Prostate gland (tissue), 2 donors: ENCODE data around the gene SUMO1. TPM values are rescaled to one million over a fixed set of nuclear protein-coding genes. Genes with fewer than 3 reads are reported as not detected.

Experiments used
- DNase-seq: peaks from one replicate; pipeline ENCODE4 v3.0.0-alpha.2; 2019; ENCODE audit warnings: low spot score
- H3K27ac ChIP-seq, 2 donors: fragments of 200-600 bp; sonication (generic); 2 replicates each; pipeline ENCODE4 v1.5.1; 2017 to 2019
- H3K27me3 ChIP-seq: fragments of 200-600 bp; sonication (generic); replicated peaks from 2 replicates; pipeline ENCODE4 v1.5.1; 2019; ENCODE audit not compliant: insufficient read depth
- H3K36me3 ChIP-seq, 2 donors: fragments of 200-600 bp; sonication (generic); 1 replicate in 1 of 2; 2 replicates in 1 of 2; pipeline versions ENCODE4 v1.5.1 to v1.8.1; 2017 to 2019
- H3K4me1 ChIP-seq: fragments of 200-600 bp; sonication (generic); replicated peaks from 2 replicates; pipeline ENCODE4 v1.5.1; 2019
- H3K4me3 ChIP-seq, 2 donors: fragments of 200-600 bp; sonication (generic); 2 replicates each; pipeline ENCODE4 v1.5.1; 2017 to 2019
- H3K9me3 ChIP-seq: fragments of 200-600 bp; sonication (generic); 2 replicates; pipeline ENCODE4 v1.5.1; 2017
- POLR2A ChIP-seq: fragments of 450-650 bp; IDR thresholded peaks from one replicate; pipeline ENCODE4 v1.6.1; 2016; ENCODE audit warnings: antibody characterized with exemption, mild to moderate bottlenecking
- POLR2AphosphoS5 ChIP-seq: sonication (generic); formaldehyde crosslinking; IDR thresholded peaks from one replicate; pipeline ENCODE4 v1.6.1; 2017; ENCODE audit warnings: antibody characterized with exemption
- WGBS: methylation state at CpG from one replicate; pipeline ENCODE4 v1.1.5; 2018; 5-methylcytosine and 5-hydroxymethylcytosine counted together
- intact Hi-C: fragments of 100-400 bp; cut with DNase I; formaldehyde crosslinking; loops from one replicate; pipeline ENCODE4 v1.14.2; 2022
- total RNA-seq, 2 donors: library from RNA; depleted of rRNA; stranded (reverse); fragments of >200 nt; gene quantifications; one replicate each; pipeline ENCODE4 v1.1.0, GENCODE V29; 2016
- TF ChIP-seq, protein P1 (sequence below), 4 experiments: fragments of 200-600 bp in 2 of 4; fragments of 450-650 bp in 2 of 4; sonication (generic) in 2 of 4; IDR thresholded peaks; 1 replicate in 3 of 4; 2 replicates in 1 of 4; pipeline ENCODE4 v1.5.1; 2016 to 2019; ENCODE audit warnings: antibody characterized with exemption in 4 of 4, mild to moderate bottlenecking in 2 of 4, moderate library complexity in 2 of 4

The SUMO1 gene
- total RNA-seq, 2 donors from 2014 or later = 70.4 to 95.4 TPM

DNA sequence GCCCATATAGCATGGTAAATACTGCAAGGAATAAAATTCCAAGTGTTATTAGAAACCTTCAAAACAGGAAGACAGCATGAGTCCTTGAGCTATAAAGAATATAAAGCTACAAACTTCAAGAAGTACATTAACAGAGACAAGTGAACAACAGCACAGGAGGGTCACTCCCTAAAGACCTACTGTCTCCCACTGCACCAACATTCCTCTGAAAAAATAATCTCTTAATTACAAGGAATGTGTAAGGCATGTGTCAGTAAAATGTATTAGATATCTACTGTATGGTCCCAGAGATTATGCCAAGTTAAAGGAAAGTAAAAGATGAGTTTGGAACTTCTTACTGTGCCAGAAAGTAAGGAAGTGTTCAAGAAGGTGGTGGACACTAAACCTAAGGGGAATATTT, 29.9 kb downstream of the SUMO1 start:
- H3K36me3 ChIP-seq = no peaks in the 10 kb centered on the region
- intact Hi-C loops = no loop called here
- H3K9me3 ChIP-seq = no peaks in the 10 kb centered on the region
- TF ChIP-seq POLR2AphosphoS5 (no peak), POLR2A (no peak)
- TF ChIP-seq, protein P1, sequence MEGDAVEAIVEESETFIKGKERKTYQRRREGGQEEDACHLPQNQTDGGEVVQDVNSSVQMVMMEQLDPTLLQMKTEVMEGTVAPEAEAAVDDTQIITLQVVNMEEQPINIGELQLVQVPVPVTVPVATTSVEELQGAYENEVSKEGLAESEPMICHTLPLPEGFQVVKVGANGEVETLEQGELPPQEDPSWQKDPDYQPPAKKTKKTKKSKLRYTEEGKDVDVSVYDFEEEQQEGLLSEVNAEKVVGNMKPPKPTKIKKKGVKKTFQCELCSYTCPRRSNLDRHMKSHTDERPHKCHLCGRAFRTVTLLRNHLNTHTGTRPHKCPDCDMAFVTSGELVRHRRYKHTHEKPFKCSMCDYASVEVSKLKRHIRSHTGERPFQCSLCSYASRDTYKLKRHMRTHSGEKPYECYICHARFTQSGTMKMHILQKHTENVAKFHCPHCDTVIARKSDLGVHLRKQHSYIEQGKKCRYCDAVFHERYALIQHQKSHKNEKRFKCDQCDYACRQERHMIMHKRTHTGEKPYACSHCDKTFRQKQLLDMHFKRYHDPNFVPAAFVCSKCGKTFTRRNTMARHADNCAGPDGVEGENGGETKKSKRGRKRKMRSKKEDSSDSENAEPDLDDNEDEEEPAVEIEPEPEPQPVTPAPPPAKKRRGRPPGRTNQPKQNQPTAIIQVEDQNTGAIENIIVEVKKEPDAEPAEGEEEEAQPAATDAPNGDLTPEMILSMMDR (IDR thresholded peaks at IDR 0.05) = no peak
- H3K4me1 ChIP-seq = no peaks in the 10 kb centered on the region
- H3K27ac ChIP-seq = no peak overlapping the region
- DNase-seq = no peak
- no peak overlapping the region for H3K4me3 ChIP-seq
- H3K27me3 ChIP-seq = no peaks in the 10 kb centered on the region

DNA sequence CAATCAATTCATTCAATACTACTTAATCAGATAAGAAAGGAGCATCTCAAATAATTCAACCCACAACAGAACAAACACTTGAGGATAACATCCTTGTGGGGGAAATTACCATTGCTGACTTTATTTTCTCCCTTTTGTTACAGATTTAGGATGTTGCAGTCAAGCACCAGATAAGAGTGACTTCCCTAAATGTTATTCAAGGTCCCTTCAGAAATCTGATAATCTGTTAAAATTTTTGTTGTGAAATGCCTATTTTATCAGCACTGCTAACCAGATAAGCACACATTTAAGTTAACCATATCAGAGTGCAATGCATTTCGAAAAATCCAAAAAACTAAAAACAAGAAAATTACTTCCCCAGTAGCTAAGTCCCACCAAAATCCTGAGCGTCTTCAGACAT, 33.5 kb downstream of the SUMO1 start:
- intact Hi-C loops = no loop called here
- WGBS = 96% methylated on average over 2 of the region's 2 CpGs
- Histone ChIP-seq H3K27me3 (no peaks in the 10 kb centered on the region), H3K9me3 (no peaks in the 10 kb centered on the region), H3K36me3 (no peaks in the 10 kb centered on the region), H3K4me1 (no peaks in the 10 kb centered on the region), H3K27ac (no peak overlapping the region), H3K4me3 (no peak overlapping the region)
- TF ChIP-seq, protein P1 (IDR thresholded peaks at IDR 0.05) = no peak
- TF ChIP-seq POLR2A = no peak
- DNase-seq = no peak

DNA sequence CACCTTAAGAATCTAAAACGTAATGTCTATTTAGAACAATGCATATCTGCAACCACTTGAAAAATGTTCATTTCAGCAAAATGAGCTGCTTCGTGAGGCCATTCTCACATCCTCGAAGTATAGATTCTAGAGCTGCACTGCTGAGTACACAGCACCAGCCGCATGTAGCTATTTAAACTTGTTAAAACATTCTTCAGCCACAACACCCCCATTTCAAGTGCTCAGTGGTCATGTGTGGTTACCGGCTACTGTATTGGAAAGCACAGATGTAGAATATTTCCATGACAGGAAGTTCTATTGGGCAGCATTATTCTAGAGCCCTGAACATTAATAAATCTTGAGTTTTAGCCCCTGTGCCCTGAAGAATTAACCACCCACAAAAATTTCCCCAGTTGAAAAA, 35.0 kb downstream of the SUMO1 start:
- Histone ChIP-seq H3K4me1 (no peaks in the 10 kb centered on the region), H3K27ac (no peak overlapping the region), H3K4me3 (no peak overlapping the region), H3K9me3 (no peaks in the 10 kb centered on the region), H3K27me3 (no peaks in the 10 kb centered on the region), H3K36me3 (no peaks in the 10 kb centered on the region)
- intact Hi-C loops = no loop called here
- no peak for DNase-seq
- WGBS = 87% methylated on average over 5 of the region's 5 CpGs
- TF ChIP-seq, protein P1 (IDR thresholded peaks at IDR 0.05) = no peak
- no peak for TF ChIP-seq POLR2A
- no peak for TF ChIP-seq POLR2AphosphoS5

DNA sequence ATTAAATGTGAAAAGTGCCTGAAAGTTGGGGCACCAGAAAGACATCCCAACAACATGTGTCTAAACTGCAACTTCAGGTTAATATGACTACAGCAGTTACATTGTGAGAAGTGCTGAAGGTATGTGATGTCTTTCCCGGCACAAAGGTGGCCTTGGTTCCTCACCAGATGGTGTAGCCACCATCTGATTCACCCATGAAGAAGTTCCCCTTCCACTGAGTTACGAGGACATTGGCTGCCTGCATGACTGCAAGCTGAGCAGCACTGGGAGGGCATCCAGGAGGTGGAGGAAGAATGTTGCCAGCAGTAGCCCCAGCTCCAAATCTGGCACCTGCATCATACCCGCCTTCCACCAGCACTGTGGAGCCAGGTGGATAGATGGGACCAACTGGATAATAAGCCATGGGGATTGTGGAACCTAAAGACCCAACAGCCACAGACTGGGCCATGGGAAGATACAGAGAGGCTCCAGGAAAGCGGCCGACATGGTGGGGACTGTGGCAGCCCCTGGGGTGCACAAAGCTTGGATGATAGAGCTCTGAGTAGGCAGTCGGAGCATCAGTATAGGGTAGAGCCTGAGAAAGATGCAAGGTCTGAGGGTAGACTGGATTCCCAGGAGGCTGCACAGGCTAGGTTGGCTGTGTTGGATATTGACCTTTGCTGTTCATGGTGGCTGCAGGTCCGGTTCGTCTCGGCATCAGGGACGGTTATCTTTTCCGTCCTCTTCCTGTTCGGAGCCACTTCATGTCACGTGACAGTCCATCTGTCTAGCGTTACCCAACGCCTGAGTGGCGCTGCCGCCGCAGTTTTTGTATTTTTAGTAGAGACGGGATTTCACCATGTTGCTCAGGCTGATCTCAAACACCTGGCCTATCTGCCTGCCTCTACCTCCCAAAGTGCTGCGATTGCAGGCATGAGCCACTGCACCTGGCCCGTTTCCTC, 36.9 kb downstream of the SUMO1 start:
- Histone ChIP-seq H3K36me3 (no peaks in the 10 kb centered on the region), H3K27me3 (no peaks in the 10 kb centered on the region), H3K27ac (no peak overlapping the region), H3K4me1 (no peaks in the 10 kb centered on the region), H3K4me3 (no peak overlapping the region), H3K9me3 (no peaks in the 10 kb centered on the region)
- 96% methylated on average over 21 of the region's 21 CpGs for WGBS
- no peak for DNase-seq
- TF ChIP-seq POLR2A (no peak), POLR2AphosphoS5 (no peak)
- TF ChIP-seq, protein P1 (IDR thresholded peaks at IDR 0.05) = no peak
- intact Hi-C loops = no loop called here

DNA sequence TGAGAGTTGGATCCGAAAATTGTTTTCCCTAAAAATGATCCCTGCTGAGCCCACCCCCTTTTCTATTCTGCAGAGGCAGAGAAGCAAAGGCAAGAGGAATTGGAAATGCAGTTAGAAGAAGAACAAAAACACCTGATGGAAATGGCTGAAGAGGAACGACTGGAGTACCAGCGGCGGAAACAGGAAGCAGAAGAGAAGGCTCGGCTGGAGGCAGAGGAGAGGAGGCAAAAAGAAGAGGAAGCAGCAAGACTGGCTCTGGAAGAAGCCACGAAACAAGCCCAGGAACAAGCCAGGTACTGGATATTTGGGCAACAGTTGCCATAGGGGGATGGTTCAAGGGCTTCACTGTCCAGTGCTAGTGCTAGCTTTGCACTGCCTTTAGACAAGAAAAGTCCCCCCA, 41.7 kb downstream of the SUMO1 start:
- Histone ChIP-seq H3K27ac (no peak overlapping the region), H3K36me3 (no peaks in the 10 kb centered on the region), H3K4me3 (no peak overlapping the region), H3K27me3 (no peaks in the 10 kb centered on the region), H3K4me1 (no peaks in the 10 kb centered on the region), H3K9me3 (no peaks in the 10 kb centered on the region)
- 78% methylated on average over 6 of the region's 6 CpGs for WGBS
- intact Hi-C loops = no loop called here
- TF ChIP-seq POLR2AphosphoS5 = no peak
- no peak for DNase-seq
